Kidney (tissue), 14 donors: ENCODE results near the gene COL8A1. TPM values are rescaled to one million over a fixed set of nuclear protein-coding genes. Genes with fewer than 3 reads are reported as not detected.

Experiments used
- DNase-seq, 5 donors: peaks; one replicate each; pipeline ENCODE4 v3.0.0-alpha.2; 2013 to 2020
- FAIRE-seq: peaks from 2 replicates; lab custom pipeline; 2012; peaks lifted over from hg19 to GRCh38; lab: Jason Lieb, UNC
- H3K27ac ChIP-seq, 2 donors: one replicate each; pipeline ENCODE4 v1.7.0; 2013; ENCODE audit warnings: low read depth in 2 of 2, low read length in 2 of 2, inconsistent platforms in 1 of 2
- H3K27me3 ChIP-seq: one replicate; pipeline ENCODE4 v1.7.1; 2013; ENCODE audit warnings: low read length, inconsistent platforms; ENCODE audit not compliant: control insufficient read depth, insufficient read depth
- H3K36me3 ChIP-seq, 3 donors: one replicate each; pipeline versions ENCODE4 v1.7.0 to v1.7.1; 2013; ENCODE audit warnings: low read length in 3 of 3, control low read depth in 1 of 3, inconsistent platforms in 1 of 3; ENCODE audit not compliant: insufficient read depth in 3 of 3, control insufficient read depth in 2 of 3
- H3K4me1 ChIP-seq, 3 donors: one replicate each; pipeline versions ENCODE4 v1.7.0 to v1.7.1; 2013; ENCODE audit warnings: low read length in 3 of 3, inconsistent platforms in 1 of 3, low read depth in 1 of 3; ENCODE audit not compliant: control insufficient read depth in 2 of 3, insufficient read depth in 2 of 3
- H3K4me3 ChIP-seq, 3 donors: one replicate each; pipeline versions ENCODE4 v1.7.0 to v1.8.1; 2013; ENCODE audit warnings: low read length in 3 of 3, control low read depth in 1 of 3, inconsistent platforms in 1 of 3
- H3K9ac ChIP-seq, 3 donors: one replicate each; pipeline versions ENCODE4 v1.7.0 to v1.7.1; 2013; ENCODE audit warnings: low read length in 3 of 3, control low read depth in 1 of 3, inconsistent platforms in 1 of 3
- H3K9me3 ChIP-seq, 3 donors: one replicate each; pipeline versions ENCODE4 v1.7.0 to v1.7.1; 2013; ENCODE audit warnings: low read length in 3 of 3, control low read depth in 1 of 3, inconsistent platforms in 1 of 3; ENCODE audit not compliant: control insufficient read depth in 2 of 3, insufficient read depth in 1 of 3
- intact Hi-C: fragments of 100-400 bp; cut with DNase I; formaldehyde crosslinking; loops from one replicate; pipeline ENCODE4 v1.11.1; 2022
- polyA plus RNA-seq: library from polyadenylated mRNA; stranded (reverse); fragments of 350-450 nt; fragmentation: Illumina TruSeq; extraction: RNeasy Lipid Tissue Mini Kit (QIAGEN cat#74804); gene quantifications from one replicate; pipeline ENCODE4 v1.2.3, GENCODE V29; 2014; ENCODE audit warnings: low read depth, low replicate concordance; ENCODE audit not compliant: insufficient read depth
- total RNA-seq: library from RNA; stranded (reverse); fragmentation: NEBNext Ultra II Directional; extraction: Animal tissue kit (Norgen Biotek cat#: 25700); gene quantifications from one replicate; pipeline ENCODE4 v1.2.1, GENCODE V29; 2021
- TF ChIP-seq, protein P1 (sequence below): IDR thresholded peaks from 3 replicates; pipeline ENCODE4 v1.5.1; 2012; ENCODE audit warnings: mild to moderate bottlenecking, moderate library complexity, borderline replicate concordance; ENCODE audit not compliant: insufficient read depth; ENCODE audit errors: extremely low read depth
- donor health status: control.
- donor health status: control.
- donor health status: control.
- donor health status: control.
- donor health status: control.
- donor health status: DM: yes; HTN: yes; CAD: no.
- donor health status: Normal renal cell carcinoma (clear cell type).

Gene COL8A1
- total and polyA plus RNA-seq, 2 donors from 2014 or later = 3.6 to 24.2 TPM

DNA sequence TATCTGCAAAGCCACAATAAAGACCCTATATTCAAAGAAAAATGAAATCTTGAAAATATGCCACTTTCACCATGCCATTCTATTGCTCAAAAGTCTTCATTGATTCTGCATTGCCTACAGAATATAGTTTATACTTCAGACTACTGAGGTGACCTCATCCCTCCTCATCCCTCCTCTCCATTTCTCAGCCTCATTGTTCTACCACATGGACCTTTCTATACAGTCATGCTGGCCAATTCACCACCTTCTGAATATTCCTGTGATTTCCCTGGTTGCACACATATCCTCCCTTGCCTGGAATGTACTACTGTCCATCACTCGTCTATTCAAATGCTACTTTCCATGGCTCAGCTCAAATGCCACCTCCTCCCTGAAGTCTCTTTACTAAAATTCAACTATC lies 3.5 kb upstream of the COL8A1 start:
- DNase-seq = no peak
- FAIRE-seq = no peak
- peaks cover 13% of the 10 kb centered on the region for H3K27me3 ChIP-seq
- H3K9me3 ChIP-seq = no peaks in the 10 kb centered on the region
- H3K4me3 ChIP-seq = no peak overlapping the region
- TF ChIP-seq, protein P1, sequence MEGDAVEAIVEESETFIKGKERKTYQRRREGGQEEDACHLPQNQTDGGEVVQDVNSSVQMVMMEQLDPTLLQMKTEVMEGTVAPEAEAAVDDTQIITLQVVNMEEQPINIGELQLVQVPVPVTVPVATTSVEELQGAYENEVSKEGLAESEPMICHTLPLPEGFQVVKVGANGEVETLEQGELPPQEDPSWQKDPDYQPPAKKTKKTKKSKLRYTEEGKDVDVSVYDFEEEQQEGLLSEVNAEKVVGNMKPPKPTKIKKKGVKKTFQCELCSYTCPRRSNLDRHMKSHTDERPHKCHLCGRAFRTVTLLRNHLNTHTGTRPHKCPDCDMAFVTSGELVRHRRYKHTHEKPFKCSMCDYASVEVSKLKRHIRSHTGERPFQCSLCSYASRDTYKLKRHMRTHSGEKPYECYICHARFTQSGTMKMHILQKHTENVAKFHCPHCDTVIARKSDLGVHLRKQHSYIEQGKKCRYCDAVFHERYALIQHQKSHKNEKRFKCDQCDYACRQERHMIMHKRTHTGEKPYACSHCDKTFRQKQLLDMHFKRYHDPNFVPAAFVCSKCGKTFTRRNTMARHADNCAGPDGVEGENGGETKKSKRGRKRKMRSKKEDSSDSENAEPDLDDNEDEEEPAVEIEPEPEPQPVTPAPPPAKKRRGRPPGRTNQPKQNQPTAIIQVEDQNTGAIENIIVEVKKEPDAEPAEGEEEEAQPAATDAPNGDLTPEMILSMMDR = no peak
- peaks cover 2 to 8% (median 8%) of the 10 kb centered on the region in 3 donors for H3K4me1 ChIP-seq
- no peak overlapping the region for H3K9ac ChIP-seq
- intact Hi-C loops = no loop called here
- H3K27ac ChIP-seq = no peak overlapping the region
- H3K36me3 ChIP-seq = no peaks in the 10 kb centered on the region

DNA sequence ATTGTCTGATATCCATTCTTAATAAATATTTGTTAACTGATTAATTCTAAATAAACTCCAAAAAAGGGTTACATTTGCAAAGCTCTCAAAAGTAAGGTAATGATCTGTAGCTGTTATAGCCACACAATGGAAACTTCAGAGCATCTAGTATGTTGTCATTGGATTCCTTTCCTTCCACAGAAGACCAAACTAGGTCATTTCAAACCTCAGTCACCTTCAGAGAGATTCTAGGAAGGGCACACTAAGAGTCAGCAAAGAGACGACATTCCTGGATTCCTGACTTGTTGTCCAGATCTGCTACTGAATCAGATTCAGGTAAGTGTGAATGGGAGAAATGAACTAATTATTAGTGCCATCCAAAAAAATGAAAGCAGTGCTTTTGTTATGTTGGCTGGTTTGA lies 3.0 kb upstream of the COL8A1 start:
- no peak overlapping the region for H3K27ac ChIP-seq
- TF ChIP-seq, protein P1 = no peak
- H3K36me3 ChIP-seq = no peaks in the 10 kb centered on the region
- peaks cover 13% of the 10 kb centered on the region for H3K27me3 ChIP-seq
- no peaks in the 10 kb centered on the region for H3K9me3 ChIP-seq
- no peak for DNase-seq
- FAIRE-seq = no peak
- no peak overlapping the region for H3K4me3 ChIP-seq
- no peak overlapping the region for H3K9ac ChIP-seq
- H3K4me1 ChIP-seq = peaks cover 2 to 8% (median 8%) of the 10 kb centered on the region in 3 donors
- intact Hi-C loops = no loop called here

DNA sequence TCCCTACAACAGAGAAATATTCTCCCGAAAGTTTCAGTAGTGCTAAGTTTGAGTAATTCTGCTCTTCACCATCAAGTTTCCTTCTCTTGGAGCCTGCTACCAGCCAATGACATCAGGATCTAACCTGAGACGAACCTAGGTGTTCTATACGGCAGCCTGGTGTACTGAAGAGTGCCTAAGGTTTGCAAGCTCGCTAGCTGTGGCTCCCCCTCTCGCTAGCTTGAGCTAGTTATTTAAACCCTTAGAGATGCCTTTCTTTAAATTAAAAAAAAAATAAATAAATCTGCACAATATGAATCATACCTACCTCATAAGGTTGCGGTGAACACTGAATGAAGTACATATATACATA lies 1.4 kb upstream of the COL8A1 start:
- H3K4me3 ChIP-seq = peak overlapping the region in 2 of 3 donors; percentile 71 to 76
- H3K9ac ChIP-seq = peak overlapping the region in 1 of 3 donors; percentile 15
- H3K27ac ChIP-seq = no peak overlapping the region
- TF ChIP-seq, protein P1 = no peak
- H3K36me3 ChIP-seq = no peaks in the 10 kb centered on the region
- FAIRE-seq (no peak), DNase-seq (no peak)
- intact Hi-C loops = no loop called here
- H3K4me1 ChIP-seq = peaks cover 2 to 8% (median 8%) of the 10 kb centered on the region in 3 donors
- no peaks in the 10 kb centered on the region for H3K9me3 ChIP-seq
- peaks cover 13% of the 10 kb centered on the region for H3K27me3 ChIP-seq
